Retina (tissue), 1 donor: ENCODE measurements around the gene SPCS2.
"Not testable (repeated sequence)": the region's sequence is repeated elsewhere in the genome, so short reads cannot be mapped to it uniquely, and the experiment has no call there.

Experiments used
- DNase-seq: peaks from one replicate; pipeline ENCODE4 v3.0.0-alpha.2; 2016

Gene SPCS2

DNA sequence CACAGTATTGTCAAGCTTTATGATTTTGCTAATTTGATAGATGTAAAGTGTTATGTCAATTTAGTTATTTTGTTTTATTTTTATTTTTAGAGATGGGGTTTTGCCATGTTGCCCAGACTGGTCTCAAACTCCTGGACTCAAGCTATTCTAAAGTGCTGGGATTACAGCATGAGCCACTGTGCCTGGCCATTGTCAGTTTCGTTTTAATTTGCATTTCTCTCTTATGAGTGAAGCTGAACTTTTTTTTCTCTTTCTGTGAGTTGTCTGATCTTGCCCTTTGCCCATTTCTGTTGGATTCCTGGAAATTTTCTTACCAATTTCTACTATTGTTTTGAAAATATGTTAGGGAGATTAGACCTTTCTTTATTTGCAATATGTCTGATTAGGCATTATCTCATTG, 55.1 kb downstream of the SPCS2 start:
- no peak for DNase-seq

DNA sequence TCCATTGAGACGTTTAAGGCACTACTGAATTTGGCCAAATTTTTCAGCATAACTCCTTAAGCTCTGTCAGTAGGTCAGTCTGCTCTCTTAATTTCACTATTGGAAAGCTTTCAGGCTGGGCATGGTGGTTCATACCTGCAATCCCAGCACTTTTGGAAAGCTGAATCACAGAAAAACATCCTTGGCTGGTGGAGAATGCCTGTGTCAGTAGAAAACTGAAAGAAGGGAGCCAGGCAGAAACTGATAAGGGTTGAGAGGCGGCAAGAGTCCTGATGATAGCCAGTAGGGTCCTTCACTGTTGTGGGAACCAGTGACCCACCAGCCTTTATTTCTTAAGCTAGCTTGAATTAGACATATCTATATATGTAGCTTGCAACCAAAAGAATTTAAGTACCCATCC, 62.3 kb downstream of the SPCS2 start:
- no peak for DNase-seq

DNA sequence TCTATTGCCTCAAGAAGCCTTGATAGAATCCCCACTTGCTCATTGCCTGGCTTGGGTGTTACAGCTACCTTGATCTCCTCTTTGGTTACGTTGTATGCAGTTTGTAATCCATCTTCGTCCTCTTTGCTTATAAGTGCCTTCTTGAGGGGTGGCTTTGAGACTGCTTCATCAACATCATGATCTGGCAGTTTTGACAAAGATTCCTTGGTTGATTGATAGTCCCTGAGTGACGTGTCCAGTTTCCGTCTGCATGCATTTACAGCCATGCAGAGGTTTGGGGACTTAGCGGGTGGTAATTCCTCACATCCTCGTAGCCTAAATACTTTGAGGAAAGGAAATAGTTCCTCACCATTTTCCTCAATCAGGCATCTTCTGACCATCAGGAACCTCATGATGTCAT, 62.8 kb downstream of the SPCS2 start:
- no peak for DNase-seq

DNA sequence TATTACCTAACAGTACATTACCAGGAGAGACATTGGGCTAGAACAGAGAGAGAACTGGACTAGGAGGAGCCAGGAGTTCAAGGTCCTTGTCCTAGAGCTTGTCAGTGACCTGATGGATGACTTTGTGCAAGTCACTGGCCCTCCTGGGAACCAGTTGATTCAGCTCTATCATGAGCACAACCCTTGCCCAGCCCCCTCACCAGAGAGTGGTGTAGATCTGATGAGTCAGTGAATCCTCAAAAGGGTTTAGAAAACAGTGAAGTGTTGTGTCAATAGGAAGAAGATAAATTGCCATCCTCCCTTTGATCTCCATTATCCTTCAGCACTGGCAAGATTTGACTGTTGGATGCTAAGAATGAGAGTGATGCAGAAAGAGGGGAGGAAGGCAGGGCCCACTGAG, 64.0 kb downstream of the SPCS2 start:
- no peak for DNase-seq

DNA sequence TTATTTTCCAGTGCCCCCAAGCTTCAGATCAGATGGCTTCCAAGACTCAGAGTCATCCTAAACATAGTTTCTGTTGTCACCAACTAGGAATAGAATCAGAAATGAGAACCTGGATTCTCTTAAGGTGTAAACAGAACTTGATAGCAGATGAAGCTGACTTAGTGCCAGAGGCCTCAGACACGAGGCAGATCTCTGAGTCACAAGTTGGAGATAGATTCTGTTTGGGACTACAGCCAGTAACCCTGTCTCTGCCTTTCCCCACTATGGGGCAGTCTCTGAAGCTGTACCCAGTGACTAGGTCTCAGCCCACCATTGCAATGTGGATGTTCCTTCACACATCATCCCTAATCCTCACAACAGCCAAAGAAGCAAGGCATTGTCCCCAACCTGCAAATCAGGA, 65.1 kb downstream of the SPCS2 start:
- DNase-seq = no peak

DNA sequence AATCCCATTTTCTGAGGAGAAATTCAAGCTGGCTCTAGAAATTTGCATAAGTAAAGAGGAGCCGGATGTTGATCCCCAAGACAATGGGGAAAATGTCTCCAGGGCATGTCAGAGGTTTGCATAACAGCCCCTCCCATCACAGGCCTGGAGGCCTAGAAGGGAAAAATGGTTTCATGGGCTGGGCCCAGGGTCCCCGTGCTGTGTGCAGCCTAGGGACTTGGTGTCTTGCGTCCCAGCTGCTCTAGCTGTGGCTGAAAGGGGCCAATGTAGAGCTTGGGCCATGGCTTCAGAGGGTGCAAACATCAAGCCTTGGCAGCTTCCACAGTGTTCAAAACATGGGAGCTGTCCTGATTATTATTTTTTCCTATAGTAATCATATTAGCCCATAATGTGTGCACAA, 70.1 kb downstream of the SPCS2 start:
- DNase-seq = not testable (repeated sequence)

DNA sequence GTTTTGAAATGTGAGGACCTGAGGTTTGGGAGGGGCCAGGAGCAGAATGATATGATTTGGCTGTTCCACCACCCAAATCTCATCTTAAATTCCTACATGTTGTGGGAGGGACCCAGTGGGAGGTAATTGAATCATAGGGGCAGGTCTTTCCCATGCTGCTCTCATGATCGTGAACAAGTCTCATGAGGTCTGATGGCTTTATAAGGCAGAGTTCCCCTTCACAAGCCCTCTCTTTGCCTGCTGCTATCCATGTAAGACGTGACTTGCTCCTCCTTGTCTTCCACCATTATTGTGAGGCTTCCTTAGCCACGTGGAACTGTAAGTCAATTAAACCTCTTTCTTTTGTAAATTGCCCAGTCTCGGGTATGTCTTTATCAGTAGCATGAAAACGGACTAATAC, 71.3 kb downstream of the SPCS2 start:
- DNase-seq = not testable (repeated sequence)

DNA sequence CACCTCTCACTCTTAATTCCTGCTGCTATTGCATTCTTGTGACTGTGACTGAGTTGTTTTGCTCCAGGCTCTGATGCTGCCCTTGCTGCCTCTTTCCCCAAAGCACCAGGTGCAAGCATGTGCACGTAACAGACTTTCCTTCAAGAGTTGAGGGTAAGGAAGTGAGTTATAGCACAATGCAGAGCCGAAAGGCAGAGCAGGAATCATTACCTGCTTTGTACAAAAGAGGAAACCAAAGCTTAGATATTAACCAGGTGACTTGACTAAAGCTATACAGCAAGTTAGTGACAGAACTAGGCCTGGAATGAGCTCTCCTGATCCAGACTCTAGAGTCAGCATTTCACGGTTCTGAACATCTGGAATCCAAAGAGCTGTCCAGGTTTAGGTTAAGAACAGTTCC, 73.2 kb downstream of the SPCS2 start:
- no peak for DNase-seq

DNA sequence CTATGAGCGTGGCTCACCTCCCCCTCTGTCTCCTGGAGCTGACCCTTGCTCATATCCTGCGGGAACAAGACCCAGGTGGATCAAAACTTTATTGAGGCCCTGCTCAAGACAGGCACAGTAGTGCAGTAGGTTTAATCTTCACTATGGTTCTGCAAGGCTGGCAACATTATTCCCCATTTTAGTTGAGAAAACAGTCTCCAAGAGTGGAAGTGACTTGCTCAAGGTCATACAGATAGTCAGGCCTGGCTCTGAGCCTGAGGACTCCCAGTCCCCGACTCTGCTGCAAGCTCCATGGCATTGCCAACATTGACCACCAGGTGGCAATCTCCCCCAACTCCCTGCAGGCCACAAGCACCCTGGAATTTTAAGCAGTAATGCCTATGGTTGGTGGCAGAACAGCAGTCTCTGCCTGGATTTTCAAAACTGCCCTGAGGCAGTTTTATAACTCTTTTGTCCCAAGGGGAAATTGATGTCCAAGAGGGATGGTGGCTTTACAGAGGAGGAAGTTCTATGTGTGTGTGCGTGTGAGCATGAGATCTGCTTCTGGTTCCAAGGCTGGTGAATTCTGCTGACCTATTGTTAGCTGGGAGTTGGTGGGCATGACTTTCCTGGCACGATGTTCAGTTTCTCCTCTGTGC, 73.8 kb downstream of the SPCS2 start:
- DNase-seq = peak; percentile 86

DNA sequence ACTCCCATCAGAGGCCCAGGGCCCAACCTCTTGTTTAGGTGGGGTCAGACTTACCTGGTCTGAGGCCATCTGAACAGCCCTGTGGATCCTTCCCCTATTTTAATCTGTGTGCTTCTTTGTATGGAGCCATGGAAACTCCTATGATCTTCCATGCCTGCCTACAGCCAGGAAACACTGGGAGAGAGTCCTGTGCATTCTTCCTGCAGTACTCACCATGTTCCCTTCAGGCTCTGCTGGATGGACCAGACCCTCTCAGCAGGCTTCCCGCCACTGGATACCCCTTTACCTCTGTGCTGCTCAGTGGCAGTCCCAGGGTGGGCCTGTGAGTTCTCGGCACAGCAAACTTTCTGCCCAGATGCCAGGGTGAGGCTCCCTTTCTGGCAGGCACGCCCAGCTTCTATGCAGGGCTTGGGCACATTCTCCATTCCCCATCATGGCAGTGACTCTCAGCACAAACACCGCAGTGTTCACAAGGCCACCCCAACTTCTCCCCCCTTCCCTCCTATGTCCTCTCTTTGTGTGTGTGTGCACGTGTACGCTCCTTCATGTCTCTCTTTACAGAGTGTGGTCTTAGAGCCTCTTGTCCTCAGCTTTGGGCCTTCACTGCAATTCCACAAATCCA, 74.5 kb downstream of the SPCS2 start:
- DNase-seq = no peak

DNA sequence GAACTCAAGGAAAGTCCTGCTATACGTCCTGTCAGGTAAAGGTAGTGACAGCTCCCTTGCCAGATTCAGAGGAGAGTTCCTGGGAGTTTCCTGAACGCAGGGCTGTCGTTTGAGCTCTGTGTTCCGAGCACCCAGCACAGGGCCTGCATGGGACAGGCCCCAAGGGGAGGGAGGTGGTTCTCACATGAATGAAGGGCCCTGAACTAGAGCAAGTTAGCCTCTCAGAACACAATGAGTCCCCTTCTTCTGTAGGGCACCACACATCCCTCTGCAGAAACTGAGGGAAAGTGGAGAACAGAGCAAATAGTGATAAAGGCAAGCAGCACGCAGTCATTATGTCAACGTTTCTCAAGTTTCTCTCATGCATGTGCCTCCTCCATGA, 75.0 kb downstream of the SPCS2 start:
- DNase-seq = no peak

DNA sequence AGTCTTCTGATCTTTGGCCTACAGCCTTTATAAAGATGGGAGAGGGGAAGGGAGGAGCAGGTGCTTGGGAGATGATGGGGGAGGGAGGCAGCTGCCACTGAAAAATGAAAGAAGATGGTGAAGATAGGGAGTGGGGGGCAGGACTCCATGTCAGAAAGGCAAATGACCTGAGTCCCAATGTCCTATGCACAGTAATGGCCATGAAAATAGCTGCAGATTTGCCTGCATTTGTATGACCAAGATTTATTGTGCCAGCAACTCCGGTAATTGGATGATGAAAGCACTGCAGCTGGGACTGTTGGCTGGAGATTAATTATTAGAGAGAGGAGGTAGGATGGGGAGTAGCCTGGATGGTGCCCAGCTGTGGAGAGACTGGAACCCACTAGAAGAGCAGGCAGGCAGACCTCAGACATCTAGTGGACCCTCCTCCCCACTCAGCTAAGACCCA, 75.7 kb downstream of the SPCS2 start:
- no peak for DNase-seq

DNA sequence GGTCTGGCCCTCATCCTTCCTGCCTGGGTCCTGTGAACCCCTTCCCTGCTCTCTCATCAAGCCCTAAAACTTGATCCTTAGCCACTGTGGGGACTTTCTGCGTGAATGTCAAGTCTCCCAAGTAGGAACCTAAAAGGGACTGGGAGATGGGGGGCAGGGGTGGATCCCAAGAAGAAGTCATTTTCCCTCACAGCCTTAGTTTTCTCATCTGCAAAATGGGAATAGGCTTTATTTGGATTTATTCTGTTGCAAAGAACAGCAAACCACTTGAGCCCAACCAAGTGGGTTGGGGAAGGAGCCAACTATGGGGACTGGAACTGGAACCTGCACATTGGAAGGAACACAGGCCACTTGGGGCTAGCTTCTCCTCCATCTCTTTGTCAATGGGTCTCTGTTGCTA, 76.5 kb downstream of the SPCS2 start:
- DNase-seq = no peak

DNA sequence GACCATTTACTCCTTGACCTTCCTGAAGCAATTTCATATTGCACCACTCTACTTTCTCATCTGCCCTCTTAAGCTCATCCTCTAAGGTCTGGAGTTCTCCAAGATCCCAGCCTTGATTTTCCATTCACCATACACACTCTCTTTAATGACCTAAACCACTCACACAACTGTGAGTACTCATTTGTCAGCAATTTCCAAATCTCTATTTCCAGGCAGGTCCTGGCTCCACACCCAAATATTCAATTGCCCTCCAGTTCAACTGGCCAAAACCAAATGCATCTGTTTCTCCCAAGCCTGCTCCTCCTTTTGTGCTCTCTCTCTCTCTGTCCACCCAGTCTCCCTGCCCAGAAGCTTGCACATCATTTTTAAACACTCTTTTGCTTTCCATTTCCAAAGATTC, 79.3 kb downstream of the SPCS2 start:
- DNase-seq = no peak
